ENCODE data around the gene IMMP2L.

DNA sequence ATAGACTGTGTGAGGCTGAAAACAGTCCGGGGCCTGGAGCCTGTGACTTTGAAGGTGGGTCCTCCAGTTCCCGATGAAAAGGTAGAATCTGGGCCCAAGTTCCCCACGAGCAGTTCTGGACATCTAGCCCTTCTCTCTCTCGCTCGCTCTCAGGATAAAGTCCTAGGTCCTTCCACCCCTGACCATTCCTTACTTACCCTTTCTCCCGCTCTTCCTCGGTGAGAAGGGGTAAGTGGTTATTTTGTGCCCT is 713 bp downstream of the IMMP2L start:
- no peak for TF ChIP-seq EZH2phosphoT487 (IDR thresholded peaks at IDR 0.05; ENCODE audit: insufficient read depth, low read depth)
- no peak for TF ChIP-seq EZH2 (IDR thresholded peaks at IDR 0.05; ENCODE audit: insufficient read depth, poor library complexity, severe bottlenecking)

All from GM23248 (cell line).